ENCODE data around the gene CTNNA1.
"Not testable (repeated sequence)": the region's sequence is repeated elsewhere in the genome, so short reads cannot be mapped to it uniquely, and the experiment has no call there.

The CTNNA1 gene

GRCh38 chr5:138757061-138757776 is 4.0 kb downstream of the CTNNA1 start:
- H3K4me3 ChIP-seq (ENCODE audit: low read depth, low read length), result no peak overlapping the region
- TF ChIP-seq, protein P1, sequence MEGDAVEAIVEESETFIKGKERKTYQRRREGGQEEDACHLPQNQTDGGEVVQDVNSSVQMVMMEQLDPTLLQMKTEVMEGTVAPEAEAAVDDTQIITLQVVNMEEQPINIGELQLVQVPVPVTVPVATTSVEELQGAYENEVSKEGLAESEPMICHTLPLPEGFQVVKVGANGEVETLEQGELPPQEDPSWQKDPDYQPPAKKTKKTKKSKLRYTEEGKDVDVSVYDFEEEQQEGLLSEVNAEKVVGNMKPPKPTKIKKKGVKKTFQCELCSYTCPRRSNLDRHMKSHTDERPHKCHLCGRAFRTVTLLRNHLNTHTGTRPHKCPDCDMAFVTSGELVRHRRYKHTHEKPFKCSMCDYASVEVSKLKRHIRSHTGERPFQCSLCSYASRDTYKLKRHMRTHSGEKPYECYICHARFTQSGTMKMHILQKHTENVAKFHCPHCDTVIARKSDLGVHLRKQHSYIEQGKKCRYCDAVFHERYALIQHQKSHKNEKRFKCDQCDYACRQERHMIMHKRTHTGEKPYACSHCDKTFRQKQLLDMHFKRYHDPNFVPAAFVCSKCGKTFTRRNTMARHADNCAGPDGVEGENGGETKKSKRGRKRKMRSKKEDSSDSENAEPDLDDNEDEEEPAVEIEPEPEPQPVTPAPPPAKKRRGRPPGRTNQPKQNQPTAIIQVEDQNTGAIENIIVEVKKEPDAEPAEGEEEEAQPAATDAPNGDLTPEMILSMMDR (IDR thresholded peaks at IDR 0.05; ENCODE audit: low read depth, low read length, missing control alignments), result no peak
- DNase-seq (ENCODE audit: low read depth), result no peak

DNA sequence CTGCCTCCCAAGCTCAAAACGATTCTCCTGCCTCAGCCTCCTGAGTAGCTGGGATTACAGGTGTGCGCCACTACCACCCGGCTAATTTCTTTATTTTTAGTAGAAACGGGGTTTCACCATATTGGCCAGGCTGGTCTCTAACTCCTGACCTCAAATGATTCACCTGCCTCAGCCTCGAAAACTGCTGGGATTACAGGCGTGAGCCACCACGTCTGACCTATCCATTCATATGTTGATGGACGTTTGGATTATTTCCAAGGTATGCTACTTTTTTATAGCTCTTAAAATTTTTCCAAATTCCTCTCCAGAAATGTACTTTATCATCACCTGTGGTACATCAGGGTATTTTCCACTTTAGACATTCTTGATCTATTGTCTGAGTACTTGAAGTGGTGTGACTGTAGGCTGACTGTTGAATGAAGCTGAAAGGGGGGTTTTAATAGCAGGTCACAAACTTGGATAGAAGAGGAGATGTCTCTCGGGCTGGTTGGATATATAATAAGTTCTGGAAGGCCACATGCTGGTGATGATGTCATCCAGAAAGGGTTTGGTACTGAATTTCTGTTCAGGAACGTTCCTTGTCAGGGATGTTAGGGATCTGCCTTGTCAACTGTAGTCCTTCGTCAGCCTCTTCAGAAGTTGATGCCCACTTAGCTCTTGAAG is 7.4 kb downstream of the CTNNA1 start:
- no peak overlapping the region for H3K4me3 ChIP-seq (ENCODE audit: low read depth, low read length)
- TF ChIP-seq, protein P1 (IDR thresholded peaks at IDR 0.05; ENCODE audit: low read depth, low read length, missing control alignments), result no peak
- DNase-seq (ENCODE audit: low read depth), result no peak

DNA sequence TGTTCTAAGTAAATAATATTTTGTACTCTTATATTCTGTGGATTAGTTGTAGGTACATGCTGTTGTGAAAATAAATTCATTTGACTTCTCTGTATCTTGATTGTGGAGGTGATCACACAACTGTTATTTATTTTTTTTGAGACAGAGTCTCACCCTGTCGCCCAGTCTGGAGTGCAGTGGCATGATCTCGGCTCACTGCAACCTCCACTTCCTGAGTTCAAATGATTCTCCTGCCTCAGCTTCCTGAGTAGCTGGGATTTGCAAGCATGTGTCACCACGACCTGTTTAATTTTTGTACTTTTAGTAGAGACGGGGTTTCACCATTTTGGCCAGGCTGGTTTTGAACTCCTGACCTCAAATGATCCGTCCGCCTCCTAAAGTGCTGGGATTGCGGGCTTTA is 7.9 kb downstream of the CTNNA1 start:
- H3K4me3 ChIP-seq (ENCODE audit: low read depth, low read length); DNase-seq (ENCODE audit: low read depth): not testable (repeated sequence)

DNA sequence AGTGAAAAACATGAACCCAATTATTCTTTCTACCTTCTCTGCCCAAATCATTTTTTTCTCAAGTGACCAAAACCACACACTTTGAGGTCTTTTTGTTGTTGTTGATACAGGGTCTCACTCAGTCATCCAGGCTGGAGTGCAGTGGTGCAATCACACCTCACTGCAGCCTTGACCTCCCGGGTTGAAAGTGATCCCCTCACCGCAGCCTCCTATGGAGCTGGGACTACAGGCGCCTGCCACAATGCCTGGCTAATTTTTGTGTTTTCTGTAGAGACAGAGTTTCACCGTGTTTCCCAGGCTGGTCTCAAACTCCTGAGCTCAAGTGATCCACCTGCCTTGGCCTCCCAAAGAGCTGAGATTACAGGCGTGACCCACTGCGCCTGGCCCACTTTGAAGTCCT is 8.4 kb downstream of the CTNNA1 start:
- not testable (repeated sequence) for DNase-seq (ENCODE audit: low read depth); H3K4me3 ChIP-seq (ENCODE audit: low read depth, low read length)

DNA sequence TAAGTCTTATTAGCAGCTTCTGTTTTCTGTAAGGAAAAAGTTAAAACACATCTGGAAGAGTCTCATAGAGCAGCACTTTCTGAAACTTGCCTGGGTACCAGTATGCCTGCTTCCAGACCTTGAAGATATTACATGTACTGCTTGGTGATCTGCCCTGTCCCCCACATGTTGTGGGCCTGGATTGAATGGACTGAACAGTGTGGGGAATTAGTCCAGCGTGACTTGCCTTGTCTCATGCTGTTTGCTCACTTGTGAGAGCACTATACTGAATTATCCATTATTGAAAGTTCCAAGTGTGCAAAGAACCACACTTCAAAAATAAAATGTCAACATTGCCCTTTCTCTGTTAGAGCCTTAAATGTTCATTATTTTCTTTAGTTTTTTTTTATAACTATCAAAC is 8.9 kb downstream of the CTNNA1 start:
- no peak overlapping the region for H3K4me3 ChIP-seq (ENCODE audit: low read depth, low read length)
- TF ChIP-seq, protein P1 (IDR thresholded peaks at IDR 0.05; ENCODE audit: low read depth, low read length, missing control alignments), result no peak
- DNase-seq (ENCODE audit: low read depth), result no peak

- H3K4me3 ChIP-seq (ENCODE audit: low read depth, low read length), result no peak overlapping the region
- DNase-seq (ENCODE audit: low read depth), result no peak
- TF ChIP-seq, protein P1 (IDR thresholded peaks at IDR 0.05; ENCODE audit: low read depth, low read length, missing control alignments), result no peak
Measured at GRCh38 chr5:138763037-138763778, 10.0 kb downstream of the CTNNA1 start.

GRCh38 chr5:138770291-138770690 is 17.1 kb downstream of the CTNNA1 start:
- H3K4me3 ChIP-seq (ENCODE audit: low read depth, low read length), result no peak overlapping the region
- TF ChIP-seq, protein P1 (IDR thresholded peaks at IDR 0.05; ENCODE audit: low read depth, low read length, missing control alignments), result no peak
- DNase-seq (ENCODE audit: low read depth), result no peak

Measured in GM12864 (cell line).